Measurements from ENCODE around the gene TNIP3. TPM values are rescaled to one million over a fixed set of nuclear protein-coding genes. Genes with fewer than 3 reads are reported as not detected.
"Not testable (repeated sequence)": the region's sequence is repeated elsewhere in the genome, so short reads cannot be mapped to it uniquely, and the experiment has no call there.

TNIP3 gene
- total and polyA plus RNA-seq, 2 experiments from 2014 or later, result not detected

DNA sequence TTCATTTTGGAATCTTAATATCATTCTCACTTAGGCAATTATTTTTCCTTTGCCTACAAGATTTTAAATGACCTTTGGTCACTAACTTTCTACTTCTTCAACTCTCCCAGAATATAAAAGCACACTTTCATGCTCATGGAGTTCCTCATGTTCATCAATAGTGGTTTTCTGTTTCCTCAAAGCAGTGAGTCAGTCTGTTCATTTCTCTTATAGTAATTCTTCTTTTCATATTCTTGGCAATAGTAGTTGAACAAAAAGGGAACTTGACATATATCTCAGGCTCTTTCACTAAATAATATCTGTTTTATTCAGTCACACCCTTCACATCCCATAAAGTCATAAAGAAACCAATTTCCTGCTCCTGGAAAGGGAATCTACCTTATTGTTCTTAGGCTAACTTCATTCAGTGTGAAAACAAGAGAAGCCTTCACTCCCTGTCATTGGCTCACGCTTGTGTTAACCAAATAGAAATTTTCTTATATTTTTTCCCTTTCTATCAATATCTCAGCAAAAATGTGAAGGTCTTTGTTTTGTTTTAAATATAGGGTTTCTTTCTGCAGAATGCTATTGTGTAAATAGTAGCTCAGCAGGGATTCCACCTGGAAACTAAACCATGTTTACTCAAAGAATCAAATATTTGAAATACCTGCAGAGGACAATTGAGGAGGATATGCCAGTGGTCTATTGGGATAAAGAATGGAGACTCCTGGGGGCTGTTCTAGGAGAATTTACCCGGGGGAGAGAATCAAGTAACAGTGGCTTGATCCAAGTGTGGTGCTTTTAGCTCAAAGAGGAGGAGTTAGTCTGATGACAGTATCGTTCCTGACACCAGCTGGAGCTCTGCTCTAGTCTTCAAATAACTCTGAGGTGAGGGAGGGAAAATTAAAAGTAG, 13.4 kb upstream of the TNIP3 start:
- no peaks in the 10 kb centered on the region for H3K9me3 ChIP-seq (ENCODE audit: low read depth)
- no peaks in the 10 kb centered on the region for H3K27me3 ChIP-seq
- H3K27ac ChIP-seq, result no peak overlapping the region
- DNase-seq (ENCODE audit: low read depth in 1 of 2, low spot score in 1 of 2), result no peak
- TF ChIP-seq, protein P1, sequence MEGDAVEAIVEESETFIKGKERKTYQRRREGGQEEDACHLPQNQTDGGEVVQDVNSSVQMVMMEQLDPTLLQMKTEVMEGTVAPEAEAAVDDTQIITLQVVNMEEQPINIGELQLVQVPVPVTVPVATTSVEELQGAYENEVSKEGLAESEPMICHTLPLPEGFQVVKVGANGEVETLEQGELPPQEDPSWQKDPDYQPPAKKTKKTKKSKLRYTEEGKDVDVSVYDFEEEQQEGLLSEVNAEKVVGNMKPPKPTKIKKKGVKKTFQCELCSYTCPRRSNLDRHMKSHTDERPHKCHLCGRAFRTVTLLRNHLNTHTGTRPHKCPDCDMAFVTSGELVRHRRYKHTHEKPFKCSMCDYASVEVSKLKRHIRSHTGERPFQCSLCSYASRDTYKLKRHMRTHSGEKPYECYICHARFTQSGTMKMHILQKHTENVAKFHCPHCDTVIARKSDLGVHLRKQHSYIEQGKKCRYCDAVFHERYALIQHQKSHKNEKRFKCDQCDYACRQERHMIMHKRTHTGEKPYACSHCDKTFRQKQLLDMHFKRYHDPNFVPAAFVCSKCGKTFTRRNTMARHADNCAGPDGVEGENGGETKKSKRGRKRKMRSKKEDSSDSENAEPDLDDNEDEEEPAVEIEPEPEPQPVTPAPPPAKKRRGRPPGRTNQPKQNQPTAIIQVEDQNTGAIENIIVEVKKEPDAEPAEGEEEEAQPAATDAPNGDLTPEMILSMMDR (IDR thresholded peaks at IDR 0.05; ENCODE audit: low read depth, low read length), result no peak
- no peak overlapping the region for H3K4me3 ChIP-seq
- no peaks in the 10 kb centered on the region for H3K4me1 ChIP-seq (ENCODE audit: low read depth)
- H3K36me3 ChIP-seq, result no peaks in the 10 kb centered on the region

DNA sequence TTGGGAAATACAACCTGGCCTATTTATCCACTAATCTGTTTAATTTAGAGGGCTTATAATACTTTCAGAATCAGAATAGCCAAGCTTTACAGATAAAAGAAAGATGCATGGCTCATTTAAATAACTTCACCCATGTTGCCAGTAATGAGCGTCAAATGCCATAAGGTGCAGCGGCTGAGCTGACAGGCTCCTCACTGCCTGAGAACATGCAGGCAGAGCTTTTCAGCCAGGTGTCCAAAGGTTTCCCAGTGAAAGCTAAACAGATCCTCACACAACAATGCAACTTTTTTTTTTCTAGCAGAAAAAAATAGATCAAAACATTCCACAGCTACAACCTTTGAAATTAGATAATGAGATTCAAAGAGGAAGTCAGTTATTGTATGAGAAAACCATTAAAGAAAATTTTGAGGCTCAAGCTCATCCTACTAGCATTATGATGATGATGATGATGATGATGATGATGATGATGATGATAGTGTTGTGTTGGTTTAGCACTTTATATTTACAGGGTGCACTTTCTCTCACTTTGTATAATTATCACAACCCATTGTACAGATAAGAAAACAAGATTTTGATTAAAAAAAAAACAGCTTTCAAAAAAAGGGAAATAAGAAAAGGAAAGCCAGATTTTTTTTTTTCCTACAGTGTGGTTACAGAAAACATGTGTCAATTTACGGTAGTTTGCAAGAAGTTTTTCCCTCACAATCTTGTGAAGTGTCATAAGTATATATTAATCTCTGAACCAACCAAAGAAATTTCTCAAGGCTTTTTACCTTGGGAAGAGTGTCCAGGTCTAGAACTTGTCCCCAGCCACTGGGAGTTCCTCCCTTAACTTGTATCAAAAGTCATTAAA, 12.2 kb upstream of the TNIP3 start:
- Histone ChIP-seq H3K9me3 (ENCODE audit: low read depth) (no peaks in the 10 kb centered on the region), H3K4me1 (ENCODE audit: low read depth) (no peaks in the 10 kb centered on the region), H3K27ac (no peak overlapping the region), H3K36me3 (no peaks in the 10 kb centered on the region), H3K4me3 (no peak overlapping the region), H3K27me3 (no peaks in the 10 kb centered on the region)
- no peak for DNase-seq (ENCODE audit: low read depth in 1 of 2, low spot score in 1 of 2)
- TF ChIP-seq, protein P1 (IDR thresholded peaks at IDR 0.05; ENCODE audit: low read depth, low read length), result no peak

DNA sequence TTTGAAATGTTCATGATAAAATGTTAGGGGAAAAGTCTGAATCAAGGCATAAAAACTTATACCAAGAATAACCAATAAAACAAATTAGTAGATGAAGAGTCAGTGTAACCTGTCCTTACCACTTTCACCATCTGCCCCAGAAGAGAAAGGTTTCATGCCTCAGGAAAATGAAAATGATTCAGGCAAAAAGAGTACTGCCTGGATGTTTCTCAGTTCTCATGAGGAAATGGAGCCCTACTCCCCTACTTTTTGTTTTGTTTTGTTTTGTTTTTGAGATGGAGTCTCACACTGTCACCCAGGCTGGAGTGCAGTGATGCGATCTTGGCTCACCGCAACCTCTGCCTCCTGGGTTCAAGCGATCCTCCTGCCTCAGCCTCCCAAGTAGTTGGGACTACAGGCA, 7.4 kb upstream of the TNIP3 start:
- not testable (repeated sequence) for H3K27me3 ChIP-seq, H3K27ac ChIP-seq

DNA sequence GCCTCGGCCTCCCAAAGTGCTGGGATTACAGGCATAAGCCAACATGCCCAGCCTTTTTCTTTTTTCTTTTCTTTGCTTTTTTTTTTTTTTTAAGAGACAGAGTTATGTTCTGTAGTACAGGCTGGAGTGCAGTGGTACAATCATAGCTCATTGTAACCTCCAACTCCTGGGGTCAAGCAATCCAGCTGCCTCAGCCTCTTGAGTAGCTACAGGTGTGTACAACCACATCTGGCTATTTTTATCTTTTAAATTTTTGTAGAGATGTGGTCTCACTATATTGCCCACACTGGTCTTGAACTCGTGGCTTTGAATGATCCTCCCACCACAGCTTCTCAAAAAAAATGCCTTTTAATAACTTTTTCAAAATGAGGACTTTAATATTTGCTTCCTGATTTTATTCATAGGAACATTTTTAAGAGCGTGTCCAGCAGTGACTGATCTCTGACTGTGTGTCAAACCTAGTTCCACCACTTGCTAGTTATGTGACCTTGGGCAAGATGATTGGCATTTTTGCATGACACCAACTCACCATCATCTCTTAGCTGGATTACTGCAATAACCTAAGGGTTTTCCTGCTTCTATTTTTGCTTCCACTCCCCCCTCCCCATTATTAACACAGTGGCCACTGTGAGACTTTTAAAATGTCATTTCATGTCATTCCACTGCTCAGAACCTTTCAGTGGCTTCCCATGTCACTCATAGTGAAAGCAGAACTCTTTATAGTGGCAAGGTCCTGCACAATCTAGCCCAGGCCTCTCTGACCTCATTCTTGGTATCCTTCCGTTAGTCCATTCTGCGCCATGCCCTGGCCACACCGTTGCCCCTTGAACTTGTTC, 4.5 kb upstream of the TNIP3 start:
- Histone ChIP-seq H3K9me3 (ENCODE audit: low read depth) (no peaks in the 10 kb centered on the region), H3K4me1 (ENCODE audit: low read depth) (no peaks in the 10 kb centered on the region), H3K27me3 (no peaks in the 10 kb centered on the region), H3K27ac (no peak overlapping the region), H3K4me3 (no peak overlapping the region), H3K36me3 (no peaks in the 10 kb centered on the region)
- DNase-seq (ENCODE audit: low read depth in 1 of 2, low spot score in 1 of 2), result no peak
- TF ChIP-seq, protein P1 (IDR thresholded peaks at IDR 0.05; ENCODE audit: low read depth, low read length), result no peak

More for the DNA sequence above, 7.4 kb upstream of the TNIP3 start:
- DNase-seq (ENCODE audit: low read depth in 1 of 2, low spot score in 1 of 2); H3K36me3 ChIP-seq; H3K4me3 ChIP-seq; H3K4me1 ChIP-seq (ENCODE audit: low read depth); H3K9me3 ChIP-seq (ENCODE audit: low read depth): not testable (repeated sequence)

DNA sequence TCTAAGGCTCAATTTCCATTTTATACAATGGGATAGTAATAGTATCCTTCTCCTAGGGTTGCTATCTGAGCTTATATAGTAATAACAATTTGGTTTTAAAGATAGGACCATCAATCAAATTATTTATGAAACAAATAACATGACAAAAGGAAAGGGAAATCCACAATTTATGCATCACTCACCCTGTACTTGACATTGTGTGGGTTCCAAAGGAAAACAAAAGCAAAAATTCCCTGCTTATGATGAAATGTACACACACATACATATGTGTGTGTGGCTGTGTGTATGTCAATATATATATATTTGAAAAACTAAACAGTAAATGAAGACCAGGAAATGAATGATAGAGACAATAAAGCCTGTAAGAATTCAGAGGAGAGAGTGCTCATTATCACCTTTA, 2.9 kb upstream of the TNIP3 start:
- Histone ChIP-seq H3K27me3 (no peaks in the 10 kb centered on the region), H3K4me3 (no peak overlapping the region), H3K4me1 (ENCODE audit: low read depth) (no peaks in the 10 kb centered on the region), H3K27ac (no peak overlapping the region), H3K36me3 (no peaks in the 10 kb centered on the region), H3K9me3 (ENCODE audit: low read depth) (no peaks in the 10 kb centered on the region)
- TF ChIP-seq, protein P1 (IDR thresholded peaks at IDR 0.05; ENCODE audit: low read depth, low read length), result no peak
- no peak for DNase-seq (ENCODE audit: low read depth in 1 of 2, low spot score in 1 of 2)

Data from cardiac muscle cell (in vitro differentiated cells and primary cell).